GM18951 (cell line): ENCODE results near the gene TMTC1.

Experiments used
- POLR2A ChIP-seq: IDR thresholded peaks from 4 replicates; pipeline ENCODE4 v1.6.1; 2011; ENCODE audit warnings: mild to moderate bottlenecking; ENCODE audit not compliant: insufficient read length, insufficient read depth; ENCODE audit errors: extremely low read depth
- in situ Hi-C: fragments of 300-500 bp; cut with MboI; formaldehyde crosslinking; loops from one replicate; pipeline ENCODE4 v1.12.0; 2022; ENCODE audit warnings: low sequenced_read_pairs, mixed read lengths, inconsistent platforms; ENCODE audit not compliant: unreplicated experiment

The TMTC1 gene

GRCh38 chr12:29794862-29795261, 11.1 kb upstream of the TMTC1 start:
- in situ Hi-C loops = no loop called here

DNA sequence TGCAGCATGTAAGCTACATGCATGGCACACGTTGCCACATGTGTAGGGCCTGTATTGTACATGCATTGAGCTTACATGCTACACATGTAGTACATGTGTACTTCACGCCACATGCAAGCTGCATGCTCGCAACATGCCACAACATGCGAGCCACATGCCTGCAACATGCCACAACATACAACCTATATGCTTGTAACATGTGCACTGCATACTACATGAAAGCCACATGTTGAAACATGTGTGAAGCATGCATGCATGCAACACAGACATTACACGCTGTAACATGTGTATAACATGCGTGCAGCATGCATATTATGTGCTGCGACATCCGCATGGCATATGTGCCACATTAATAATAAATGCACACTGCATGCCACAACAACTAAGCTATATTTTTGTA, 9.1 kb upstream of the TMTC1 start:
- no peak for TF ChIP-seq POLR2A
- in situ Hi-C loops = no loop called here

More at GRCh38 chr12:29794862-29795261, 11.1 kb upstream of the TMTC1 start:
- no peak for TF ChIP-seq POLR2A

DNA sequence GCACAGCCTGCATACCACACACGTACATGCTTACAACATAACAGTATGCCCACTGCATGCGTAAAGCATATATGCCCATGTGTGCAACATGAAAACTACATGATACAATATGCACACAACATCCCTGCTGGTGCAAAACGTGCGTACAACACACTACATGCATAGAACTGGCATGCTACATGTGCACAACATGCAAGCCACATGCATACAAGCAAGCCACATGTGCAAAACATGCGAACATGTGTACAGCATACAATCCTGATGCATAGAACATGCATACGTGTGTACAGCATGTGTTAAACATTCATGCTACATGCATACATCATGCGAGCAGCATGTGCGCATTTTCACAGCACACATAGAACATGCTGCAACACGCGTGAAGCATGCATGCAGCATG, 8.4 kb upstream of the TMTC1 start:
- in situ Hi-C loops = no loop called here
- no peak for TF ChIP-seq POLR2A

DNA sequence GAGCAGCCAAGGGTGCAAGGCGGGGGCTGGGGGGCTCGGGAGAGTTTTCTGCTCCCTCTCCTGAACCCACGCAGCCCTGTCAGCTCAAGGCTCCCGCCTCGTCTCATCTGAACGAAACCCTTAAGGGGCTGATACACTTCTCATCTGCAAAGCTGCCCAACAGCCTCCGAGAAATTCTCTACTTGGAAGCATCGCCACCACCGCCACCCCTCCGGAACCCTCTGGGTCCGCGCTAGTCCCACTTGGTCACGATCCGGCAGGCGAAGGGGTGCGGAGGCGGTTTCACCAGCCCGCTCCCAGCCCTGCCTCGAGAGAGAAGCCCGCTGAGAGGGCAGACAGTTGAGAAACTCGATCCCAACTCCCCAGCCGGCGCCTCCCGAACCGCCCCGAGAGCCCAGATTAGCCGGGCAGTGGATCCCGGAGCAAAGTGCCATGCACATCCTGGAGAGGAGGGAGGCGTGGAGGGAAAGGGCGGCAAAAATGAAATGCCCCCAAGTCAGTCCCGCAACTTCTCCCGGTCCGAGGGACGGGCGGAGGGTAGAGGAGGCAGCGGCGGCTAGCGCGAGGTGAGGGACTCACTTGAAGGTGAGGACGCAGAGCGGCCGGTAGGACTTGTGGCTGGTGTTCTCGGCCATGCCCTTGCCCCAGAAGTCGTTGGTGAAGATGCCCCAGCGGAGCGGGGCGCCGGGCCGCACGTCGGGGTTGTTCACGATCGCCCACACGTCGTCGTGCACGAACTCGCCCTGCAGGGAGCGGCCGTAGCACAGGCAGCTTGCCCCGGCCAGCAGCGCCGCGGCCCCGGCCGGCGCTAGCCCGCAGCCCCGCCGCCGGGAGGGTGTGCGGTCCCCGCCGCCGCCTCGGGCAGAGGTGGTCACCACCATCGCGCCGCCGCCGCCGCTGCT, 620 bp downstream of the TMTC1 start:
- in situ Hi-C loops = no loop called here

DNA sequence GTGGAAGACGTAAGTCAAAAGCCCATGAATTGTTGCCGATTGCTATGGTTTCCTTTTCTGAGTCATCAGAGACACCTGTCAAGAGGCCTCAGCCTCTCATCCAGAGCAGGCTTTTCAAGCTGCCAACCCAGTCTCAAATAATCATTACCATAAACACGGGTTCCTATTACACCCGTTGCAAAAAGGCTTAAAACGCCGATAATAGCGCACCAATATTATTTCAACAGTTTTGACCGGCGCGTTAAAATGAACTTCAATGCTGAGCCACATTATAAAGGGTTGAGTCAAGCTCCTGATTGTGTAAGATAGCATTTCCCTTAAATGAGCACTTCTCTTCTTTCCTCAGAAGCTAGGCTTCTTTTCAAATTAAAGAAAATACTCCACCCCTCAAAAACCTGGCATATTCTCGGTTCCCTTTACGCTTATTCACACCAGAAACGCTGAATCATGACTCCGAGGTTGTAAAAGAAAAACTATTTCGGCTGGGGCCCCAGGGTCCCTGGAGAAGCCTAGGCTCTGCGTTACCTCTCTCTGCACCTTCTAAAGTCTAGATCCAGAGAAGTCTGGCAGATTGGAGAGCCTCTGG, 1.4 kb downstream of the TMTC1 start:
- in situ Hi-C loops = no loop called here
- TF ChIP-seq POLR2A = no peak

More for the DNA sequence above, 620 bp downstream of the TMTC1 start:
- no peak for TF ChIP-seq POLR2A

DNA sequence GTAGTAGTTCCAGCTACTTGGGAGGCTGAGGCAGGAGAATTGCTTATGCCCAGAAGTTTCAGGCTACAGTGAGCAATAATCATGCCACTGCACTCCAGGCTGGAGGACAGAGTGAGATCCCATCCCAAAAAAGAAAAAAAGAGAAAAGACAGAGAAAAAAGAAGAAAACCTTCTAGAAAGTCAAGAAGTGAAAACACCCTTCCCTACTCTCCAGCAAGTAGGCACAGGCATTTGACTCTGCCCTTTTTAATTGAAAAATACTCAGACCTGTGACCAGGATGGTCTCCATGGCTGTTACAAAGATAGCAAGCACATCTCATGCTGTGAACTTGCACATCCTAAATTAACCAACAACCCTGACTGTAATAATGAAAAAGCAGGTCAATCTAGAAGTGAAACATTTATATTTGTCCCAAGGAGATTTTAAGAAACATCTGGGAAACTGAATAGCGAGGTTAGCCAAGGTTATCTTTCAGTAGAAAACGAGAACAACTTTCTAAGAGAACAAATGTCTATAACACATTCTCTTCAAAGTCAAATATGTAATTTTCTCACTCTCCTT, 2.0 kb downstream of the TMTC1 start:
- in situ Hi-C loops = no loop called here
- no peak for TF ChIP-seq POLR2A

- no peak for TF ChIP-seq POLR2A
- in situ Hi-C loops = no loop called here
These were observed 2.6 kb downstream of the TMTC1 start for GRCh38 chr12:29781188-29781587.

GRCh38 chr12:29780084-29780483, 3.7 kb downstream of the TMTC1 start:
- in situ Hi-C loops = no loop called here
- no peak for TF ChIP-seq POLR2A

DNA sequence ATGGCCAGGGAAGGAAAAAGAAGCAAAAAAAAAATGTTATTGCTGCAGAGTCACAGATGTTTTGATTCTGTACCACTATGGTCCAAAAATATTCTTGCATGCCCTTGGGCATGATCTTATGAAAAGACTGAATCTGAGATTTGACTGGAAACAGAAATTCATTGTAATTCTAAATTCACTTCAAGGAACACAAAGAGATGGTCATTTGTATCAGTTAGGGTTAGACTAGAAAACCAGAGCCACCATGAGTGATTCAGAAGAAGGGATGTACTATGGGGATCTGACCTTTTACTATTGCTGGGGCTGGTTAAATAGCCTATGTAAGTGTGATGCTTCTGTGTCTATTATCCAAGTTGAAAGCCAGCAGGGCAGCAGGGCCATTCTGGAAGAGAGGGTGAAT, 5.2 kb downstream of the TMTC1 start:
- in situ Hi-C loops = no loop called here
- TF ChIP-seq POLR2A = no peak

DNA sequence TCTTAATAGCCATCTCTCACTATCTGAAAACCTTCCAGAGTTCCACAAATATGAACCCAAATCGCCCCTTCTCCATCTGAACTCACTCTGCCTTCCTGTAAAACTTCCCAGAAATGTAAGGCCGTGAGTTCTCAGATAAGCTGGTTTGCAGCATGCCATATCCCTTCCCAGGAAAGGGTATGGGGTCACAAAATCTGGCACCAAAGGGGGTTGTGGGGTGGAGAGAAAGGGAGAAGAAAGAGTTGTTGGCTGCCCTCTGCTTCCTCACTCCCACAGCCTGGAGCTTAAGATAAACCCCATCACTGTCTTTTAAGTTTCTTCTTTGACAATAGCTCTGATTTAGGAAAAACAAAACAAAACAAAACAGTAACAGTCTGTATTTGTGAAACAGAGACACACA, 10.7 kb downstream of the TMTC1 start:
- in situ Hi-C loops = no loop called here
- TF ChIP-seq POLR2A = no peak

GRCh38 chr12:29771786-29772185, 12.0 kb downstream of the TMTC1 start:
- in situ Hi-C loops = no loop called here
- no peak for TF ChIP-seq POLR2A

DNA sequence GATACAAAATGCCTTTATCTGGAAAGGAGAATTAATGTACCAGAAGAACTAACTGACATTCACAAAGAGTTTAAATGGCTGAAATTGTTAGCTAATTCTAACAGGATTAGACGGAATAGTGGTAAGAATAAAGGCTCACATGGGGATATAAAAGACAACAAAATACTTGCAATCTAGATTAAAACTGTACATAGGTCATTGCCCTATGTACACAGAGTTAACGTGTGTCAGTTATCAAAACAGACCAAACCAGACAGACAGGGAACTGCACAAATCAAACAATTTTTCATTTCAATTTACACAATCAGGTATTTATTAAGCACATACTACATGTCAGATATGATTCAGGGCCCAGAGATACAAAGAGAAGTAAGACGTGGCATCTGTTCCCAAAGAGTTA, 12.6 kb downstream of the TMTC1 start:
- in situ Hi-C loops = no loop called here
- TF ChIP-seq POLR2A = no peak

DNA sequence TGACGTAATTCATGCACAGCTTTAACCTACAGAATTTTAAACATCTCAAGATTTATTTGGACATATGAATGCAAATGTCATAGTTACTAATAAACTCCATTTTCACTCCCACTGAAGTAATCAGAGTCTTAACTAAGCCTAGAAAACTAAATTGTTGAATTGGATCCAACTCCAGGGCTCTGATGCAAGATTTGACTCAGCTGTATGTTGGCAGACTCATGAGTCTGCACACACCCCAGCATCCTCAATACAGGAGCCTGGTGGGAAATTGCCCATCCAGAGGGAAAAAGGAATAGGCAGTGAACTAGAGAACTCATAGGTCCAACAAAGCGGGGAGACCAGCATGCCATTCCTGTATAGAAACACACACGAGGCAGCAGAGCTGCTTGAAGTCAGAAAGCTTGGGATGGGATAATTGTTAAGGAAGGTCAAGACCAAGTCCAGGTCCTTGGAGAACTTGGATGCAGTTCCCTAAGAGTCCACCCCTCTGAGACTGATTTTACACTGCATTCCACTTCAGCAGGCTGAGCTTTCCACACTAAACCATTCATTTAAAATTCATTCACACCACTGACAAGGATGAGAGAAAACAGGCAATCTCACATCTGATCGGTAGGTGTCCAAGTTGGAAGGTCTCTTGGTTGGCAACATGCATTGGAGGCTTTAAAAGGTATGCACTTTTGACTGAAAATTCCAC, 14.4 kb downstream of the TMTC1 start:
- in situ Hi-C loops = no loop called here
- no peak for TF ChIP-seq POLR2A

DNA sequence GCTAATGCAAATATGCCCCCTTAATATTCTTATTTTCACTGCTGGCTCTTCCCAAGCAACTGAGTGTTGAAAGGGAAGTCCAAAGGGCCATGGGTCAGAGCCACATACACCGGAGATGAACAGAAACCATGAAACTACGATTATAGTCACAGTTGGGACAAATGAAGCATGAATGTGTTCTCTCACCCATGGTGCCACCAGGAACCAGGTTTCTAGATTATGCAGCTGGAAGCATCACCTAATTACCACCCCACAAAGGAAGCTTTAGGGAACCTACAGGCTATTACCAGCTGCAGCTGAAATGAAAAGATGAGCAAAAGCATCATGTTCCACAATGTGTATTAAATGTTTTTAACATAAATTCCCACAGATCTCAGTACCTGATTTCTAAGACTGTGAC, 15.4 kb downstream of the TMTC1 start:
- in situ Hi-C loops = no loop called here
- no peak for TF ChIP-seq POLR2A

GRCh38 chr12:29763301-29763683, 20.4 kb downstream of the TMTC1 start:
- no peak for TF ChIP-seq POLR2A
- in situ Hi-C loops = no loop called here
